GM23338 (cell line): Measurements from ENCODE around the gene GTPBP10. TPM values are rescaled to one million over a fixed set of nuclear protein-coding genes. Genes with fewer than 3 reads are reported as not detected.
"Not testable (repeated sequence)": the region's sequence is repeated elsewhere in the genome, so short reads cannot be mapped to it uniquely, and the experiment has no call there.

Experiments used
- ATAC-seq: fragments of 200-7000 bp; cut with Tn5 transposase; 3 replicates; pipeline ENCODE4 v1.9.1; 2020
- DNase-seq: peaks from one replicate; pipeline ENCODE4 v3.0.0-alpha.2; 2015; ENCODE audit warnings: low spot score
- H2AFZ ChIP-seq: fragments of 200-600 bp; sonication (generic); 2 replicates; pipeline ENCODE4 v1.8.0; 2016; ENCODE audit warnings: antibody characterized with exemption, mild to moderate bottlenecking, moderate library complexity
- H3F3A ChIP-seq: fragments of 200-600 bp; sonication (generic); replicated peaks from 2 replicates; pipeline ENCODE4 v1.8.0; 2017; ENCODE audit warnings: antibody characterized with exemption, mixed run types, low read depth
- H3K27ac ChIP-seq: fragments of 200-600 bp; sonication (generic); 2 replicates; pipeline ENCODE4 v1.6.1; 2016; ENCODE audit warnings: low read depth
- H3K27me3 ChIP-seq: fragments of 200-600 bp; sonication (generic); 2 replicates; pipeline ENCODE4 v1.8.0; 2016; ENCODE audit warnings: mild to moderate bottlenecking, mixed run types, moderate library complexity; ENCODE audit not compliant: insufficient read depth
- H3K36me3 ChIP-seq: fragments of 200-600 bp; sonication (generic); 2 replicates; pipeline ENCODE4 v1.8.0; 2016; ENCODE audit warnings: mild to moderate bottlenecking; ENCODE audit not compliant: insufficient read depth
- H3K4me1 ChIP-seq: fragments of 200-600 bp; sonication (generic); 2 replicates; pipeline ENCODE4 v1.8.0; 2016; ENCODE audit warnings: mild to moderate bottlenecking, moderate library complexity; ENCODE audit not compliant: insufficient read depth
- H3K4me2 ChIP-seq: fragments of 200-600 bp; sonication (generic); 2 replicates; pipeline ENCODE4 v1.7.1; 2017; ENCODE audit warnings: mixed run types
- H3K4me3 ChIP-seq: fragments of 200-600 bp; sonication (generic); 2 replicates; pipeline ENCODE4 v1.6.1; 2016; ENCODE audit warnings: mixed run types
- H3K79me2 ChIP-seq: fragments of 200-600 bp; sonication (generic); replicated peaks from 2 replicates; pipeline ENCODE4 v1.8.0; 2017; ENCODE audit warnings: mild to moderate bottlenecking; ENCODE audit not compliant: insufficient read depth
- H3K9me2 ChIP-seq: fragments of 200-600 bp; sonication (generic); 2 replicates; pipeline ENCODE4 v1.8.0; 2017; ENCODE audit not compliant: insufficient read depth
- H4K20me1 ChIP-seq: fragments of 200-600 bp; sonication (generic); replicated peaks from 2 replicates; pipeline ENCODE4 v1.8.0; 2017; ENCODE audit warnings: mild to moderate bottlenecking; ENCODE audit not compliant: insufficient read depth
- H3K27ac Mint-ChIP-seq: 2 replicates; pipeline ENCODE4 v1.8.0; 2020; ENCODE audit warnings: inconsistent platforms, mild to moderate bottlenecking, moderate library complexity, mixed read lengths
- H3K27me3 Mint-ChIP-seq: 3 replicates; pipeline ENCODE4 v1.8.0; 2022; ENCODE audit warnings: low read depth, mild to moderate bottlenecking, moderate library complexity, mixed read lengths, inconsistent platforms; ENCODE audit not compliant: insufficient read depth, poor library complexity
- H3K36me3 Mint-ChIP-seq: 3 replicates; pipeline ENCODE4 v1.8.0; 2021; ENCODE audit warnings: low read depth, mild to moderate bottlenecking, inconsistent platforms, moderate library complexity, mixed read lengths
- H3K4me1 Mint-ChIP-seq: 3 replicates; pipeline ENCODE4 v1.8.0; 2020; ENCODE audit warnings: mild to moderate bottlenecking, inconsistent platforms, mixed read lengths
- H3K4me3 Mint-ChIP-seq: 3 replicates; pipeline ENCODE4 v1.8.0; 2021; ENCODE audit warnings: moderate library complexity, mild to moderate bottlenecking, inconsistent platforms, mixed read lengths
- H3K9me3 Mint-ChIP-seq: 3 replicates; pipeline ENCODE4 v1.8.0; 2020; ENCODE audit warnings: moderate library complexity, mild to moderate bottlenecking, inconsistent platforms, mixed read lengths
- CREB1 ChIP-seq: fragments of 250-450 bp; sonication (Bioruptor Pico); IDR thresholded peaks from 2 replicates; pipeline ENCODE4 v1.5.0; 2020; ENCODE audit warnings: low read depth, mild to moderate bottlenecking, moderate library complexity
- CTCF ChIP-seq, 2 experiments: fragments of 200-600 bp in 1 of 2; sonication (generic) in 1 of 2; conservative IDR thresholded peaks; 2 replicates each; pipeline versions ENCODE4 v1.5.1 to v1.6.1; 2016 to 2017; ENCODE audit warnings: antibody characterized with exemption in 2 of 2, low read depth in 2 of 2, mild to moderate bottlenecking in 2 of 2, moderate library complexity in 1 of 2
- ETS1 ChIP-seq: IDR thresholded peaks from 2 replicates; pipeline ENCODE4 v1.6.1; 2016; ENCODE audit warnings: antibody characterized with exemption
- JUNB ChIP-seq: IDR thresholded peaks from one replicate; pipeline ENCODE4 v1.6.1; 2016; ENCODE audit warnings: antibody characterized with exemption; ENCODE audit not compliant: unreplicated experiment
- REST ChIP-seq: IDR thresholded peaks from one replicate; pipeline ENCODE4 v1.6.1; 2018; ENCODE audit warnings: antibody characterized with exemption; ENCODE audit not compliant: unreplicated experiment
- ZNF114 ChIP-seq: fragments of 250-450 bp; sonication (Bioruptor Pico); IDR thresholded peaks from 2 replicates; pipeline ENCODE4 v1.5.0; 2020; ENCODE audit warnings: mild to moderate bottlenecking, moderate library complexity
- ZNF462 ChIP-seq: fragments of 250-450 bp; sonication (Bioruptor Pico); IDR thresholded peaks from 2 replicates; pipeline ENCODE4 v1.5.0; 2020; ENCODE audit warnings: mild to moderate bottlenecking, moderate library complexity
- polyA plus RNA-seq: library from polyadenylated mRNA; unstranded; fragments of >200 nt; fragmentation: Nextera tagmentation; extraction: Ambion mirVana; gene quantifications from 2 replicates; pipeline ENCODE4 v1.2.1, GENCODE V29; 2016
- total RNA-seq: library from RNA; depleted of rRNA; stranded (reverse); fragments of >200 nt; shearing (Covaris generic); gene quantifications from 2 replicates; pipeline ENCODE4 v1.2.3, GENCODE V29; 2014

GTPBP10 gene
- total and polyA plus RNA-seq, 2 experiments from 2014 or later = 15.1 to 23.0 TPM

- H4K20me1 ChIP-seq = 0 out of 2 replicates have a peak, but pooled peaks cover 13% of the 10 kb centered on the region
- no peak for DNase-seq
- ATAC-seq = no peak
- no peak for TF ChIP-seq ZNF114 (CRISPR knock-in tag)
- TF ChIP-seq JUNB = no peak
- no peak for TF ChIP-seq CREB1 (CRISPR knock-in tag)
- no peak for TF ChIP-seq ZNF462 (CRISPR knock-in tag)
- no peak for TF ChIP-seq REST
- no peak for TF ChIP-seq CTCF (conservative IDR thresholded peaks at IDR 0.05; ENCODE audit: low read depth in 2 of 2)
- TF ChIP-seq ETS1 = no peak
- peaks cover 55% of the 10 kb centered on the region for H3K79me2 ChIP-seq
- no peaks in the 10 kb centered on the region for H3K9me2 ChIP-seq
- H3K4me1 ChIP-seq = no peaks in the 10 kb centered on the region
- Mint-ChIP-seq H3K36me3 (peaks cover 2% of the 10 kb centered on the region; the same call in 1 of the 3 replicates), H3K27me3 (peaks cover 6% of the 10 kb centered on the region), H3K9me3 (no peaks in the 10 kb centered on the region), H3K4me3 (no peak overlapping the region), H3K4me1 (peaks cover 9% of the 10 kb centered on the region; the same call in 2 of the 3 replicates), H3K27ac (no peak overlapping the region)
- H3K36me3 ChIP-seq = no peaks in the 10 kb centered on the region
- H3K4me2 ChIP-seq = no peak overlapping the region
- H3K4me3 ChIP-seq = no peak overlapping the region
- no peak overlapping the region for H3K27ac ChIP-seq
- H2AFZ ChIP-seq = no peak overlapping the region
- no peaks in the 10 kb centered on the region for H3K27me3 ChIP-seq
- H3F3A ChIP-seq = no peaks in the 10 kb centered on the region
Observed at GRCh38 chr7:90349305-90349704, 2.8 kb downstream of the GTPBP10 start.

GRCh38 chr7:90350032-90350431 is 3.5 kb downstream of the GTPBP10 start:
- not testable (repeated sequence) for H3K4me3 Mint-ChIP-seq, H3F3A ChIP-seq, H2AFZ ChIP-seq, H3K27me3 ChIP-seq, H3K36me3 ChIP-seq, H3K27ac ChIP-seq, H3K9me2 ChIP-seq, ATAC-seq, H3K4me2 ChIP-seq, H3K36me3 Mint-ChIP-seq, H3K4me1 Mint-ChIP-seq, H3K4me1 ChIP-seq, H3K27me3 Mint-ChIP-seq, DNase-seq, H3K27ac Mint-ChIP-seq, H3K9me3 Mint-ChIP-seq, H3K4me3 ChIP-seq
- H4K20me1 ChIP-seq = 0 out of 2 replicates have a peak, but pooled peaks cover 13% of the 10 kb centered on the region
- H3K79me2 ChIP-seq = peaks cover 55% of the 10 kb centered on the region
